ENCODE measurements around the gene IQSEC3. TPM values are rescaled to one million over a fixed set of nuclear protein-coding genes. Genes with fewer than 3 reads are reported as not detected.

The IQSEC3 gene
- total and polyA plus RNA-seq, 4 donors = 0.29 to 7.5 (median 1.5) TPM

DNA sequence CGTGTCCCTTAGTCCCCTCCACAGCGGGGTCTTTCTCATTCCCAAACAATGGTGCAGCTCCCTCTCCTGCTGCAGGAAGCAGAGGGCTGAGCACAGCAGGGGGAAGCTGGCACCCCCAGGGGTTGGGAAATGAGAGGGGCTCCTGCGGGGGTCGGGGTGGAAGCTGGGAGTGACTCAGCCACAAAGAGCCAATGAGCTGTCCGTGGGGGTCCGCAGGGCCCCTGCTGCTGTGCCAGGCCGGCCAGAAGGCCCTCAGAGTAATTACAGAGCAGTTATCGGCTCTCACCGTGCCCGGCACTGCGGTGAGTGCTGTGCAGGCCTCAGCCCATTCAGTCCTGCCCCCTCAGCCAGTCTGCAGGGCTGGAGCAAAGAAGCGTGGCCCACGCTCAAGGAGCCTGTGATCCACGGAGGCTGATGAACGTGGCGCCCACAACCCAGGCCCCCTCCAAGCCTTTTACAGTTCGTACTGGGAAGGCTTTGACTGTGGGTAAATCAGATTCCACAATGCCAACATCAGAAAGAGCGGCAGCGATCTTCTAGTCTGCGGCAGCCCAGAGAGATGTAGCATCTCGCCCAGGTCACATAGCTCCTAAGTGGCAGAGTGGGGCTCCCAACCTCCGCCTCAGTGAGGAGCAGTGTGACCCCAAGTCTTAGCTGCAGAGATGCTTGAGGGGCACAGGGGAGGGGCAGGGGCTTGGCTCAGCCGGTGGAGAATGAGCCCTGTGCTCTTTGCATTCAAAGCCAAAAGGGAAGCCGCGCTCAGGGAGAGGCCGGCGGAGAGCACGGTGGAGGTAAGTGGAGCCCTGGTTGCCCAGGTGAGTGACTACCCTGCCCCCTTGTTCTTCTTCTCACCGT lies 104.0 kb downstream of the IQSEC3 start:
- Histone ChIP-seq H3K9ac (ENCODE audit: insufficient read depth in 1 of 2, low read length in 2 of 2) (no peak overlapping the region), H3K27me3 (ENCODE audit: control insufficient read depth in 3 of 3, insufficient read depth in 3 of 3, low read length in 2 of 3) (no peaks in the 10 kb centered on the region), H3K36me3 (ENCODE audit: control insufficient read depth in 4 of 4, insufficient read depth in 4 of 4, low read length in 4 of 4) (no peaks in the 10 kb centered on the region), H3K9me3 (ENCODE audit: control insufficient read depth in 4 of 4, insufficient read depth in 3 of 4, low read length in 3 of 4) (no peaks in the 10 kb centered on the region), H3K4me3 (no peak overlapping the region), H3K27ac (ENCODE audit: low read depth in 1 of 2, low read length in 1 of 2) (no peak overlapping the region), H3K4me1 (ENCODE audit: control insufficient read depth in 5 of 5, insufficient read depth in 5 of 5, low read length in 5 of 5) (peaks cover 0 to 18% (median 0%) of the 10 kb centered on the region in 5 donors)
- TF ChIP-seq, protein P1, sequence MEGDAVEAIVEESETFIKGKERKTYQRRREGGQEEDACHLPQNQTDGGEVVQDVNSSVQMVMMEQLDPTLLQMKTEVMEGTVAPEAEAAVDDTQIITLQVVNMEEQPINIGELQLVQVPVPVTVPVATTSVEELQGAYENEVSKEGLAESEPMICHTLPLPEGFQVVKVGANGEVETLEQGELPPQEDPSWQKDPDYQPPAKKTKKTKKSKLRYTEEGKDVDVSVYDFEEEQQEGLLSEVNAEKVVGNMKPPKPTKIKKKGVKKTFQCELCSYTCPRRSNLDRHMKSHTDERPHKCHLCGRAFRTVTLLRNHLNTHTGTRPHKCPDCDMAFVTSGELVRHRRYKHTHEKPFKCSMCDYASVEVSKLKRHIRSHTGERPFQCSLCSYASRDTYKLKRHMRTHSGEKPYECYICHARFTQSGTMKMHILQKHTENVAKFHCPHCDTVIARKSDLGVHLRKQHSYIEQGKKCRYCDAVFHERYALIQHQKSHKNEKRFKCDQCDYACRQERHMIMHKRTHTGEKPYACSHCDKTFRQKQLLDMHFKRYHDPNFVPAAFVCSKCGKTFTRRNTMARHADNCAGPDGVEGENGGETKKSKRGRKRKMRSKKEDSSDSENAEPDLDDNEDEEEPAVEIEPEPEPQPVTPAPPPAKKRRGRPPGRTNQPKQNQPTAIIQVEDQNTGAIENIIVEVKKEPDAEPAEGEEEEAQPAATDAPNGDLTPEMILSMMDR (IDR thresholded peaks at IDR 0.05; ENCODE audit: control extremely low read depth, extremely low read depth) = no peak
- WGBS, 2 donors = 76 to 86% methylated on average over 29 of the region's 29 CpGs
- DNase-seq (no peak), ATAC-seq (ENCODE audit: insufficient read depth, low FRiP score) (no peak)

DNA sequence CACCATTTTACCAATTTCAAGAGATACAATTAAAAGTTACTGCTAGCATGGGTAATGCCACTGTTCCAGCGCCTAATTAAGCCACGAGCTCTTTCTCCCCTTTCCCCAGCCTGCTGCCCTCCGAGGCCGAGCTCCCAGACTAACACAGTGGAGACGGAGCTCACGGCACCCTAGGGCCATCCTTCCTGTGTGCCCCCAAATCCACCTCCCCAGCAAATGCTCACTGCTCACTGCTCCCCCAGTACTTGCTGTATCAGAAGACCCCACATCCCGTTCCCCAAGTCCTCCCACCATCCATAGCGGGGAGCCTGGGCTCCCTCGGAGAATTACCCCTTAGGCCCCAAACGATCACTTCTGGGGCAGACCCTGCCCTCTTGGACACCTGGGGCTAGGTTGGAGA lies 104.7 kb downstream of the IQSEC3 start:
- Histone ChIP-seq H3K27me3 (ENCODE audit: control insufficient read depth in 3 of 3, insufficient read depth in 3 of 3, low read length in 2 of 3) (no peaks in the 10 kb centered on the region), H3K36me3 (ENCODE audit: control insufficient read depth in 4 of 4, insufficient read depth in 4 of 4, low read length in 4 of 4) (no peaks in the 10 kb centered on the region), H3K27ac (ENCODE audit: low read depth in 1 of 2, low read length in 1 of 2) (no peak overlapping the region), H3K9me3 (ENCODE audit: control insufficient read depth in 4 of 4, insufficient read depth in 3 of 4, low read length in 3 of 4) (no peaks in the 10 kb centered on the region), H3K4me1 (ENCODE audit: control insufficient read depth in 5 of 5, insufficient read depth in 5 of 5, low read length in 5 of 5) (peaks cover 0 to 22% (median 5%) of the 10 kb centered on the region in 5 donors), H3K4me3 (no peak overlapping the region), H3K9ac (ENCODE audit: insufficient read depth in 1 of 2, low read length in 2 of 2) (no peak overlapping the region)
- TF ChIP-seq, protein P1 (IDR thresholded peaks at IDR 0.05; ENCODE audit: control extremely low read depth, extremely low read depth) = no peak
- WGBS, 2 donors = 87 to 88% methylated on average over 10 of the region's 10 CpGs
- no peak for DNase-seq
- no peak for ATAC-seq (ENCODE audit: insufficient read depth, low FRiP score)

DNA sequence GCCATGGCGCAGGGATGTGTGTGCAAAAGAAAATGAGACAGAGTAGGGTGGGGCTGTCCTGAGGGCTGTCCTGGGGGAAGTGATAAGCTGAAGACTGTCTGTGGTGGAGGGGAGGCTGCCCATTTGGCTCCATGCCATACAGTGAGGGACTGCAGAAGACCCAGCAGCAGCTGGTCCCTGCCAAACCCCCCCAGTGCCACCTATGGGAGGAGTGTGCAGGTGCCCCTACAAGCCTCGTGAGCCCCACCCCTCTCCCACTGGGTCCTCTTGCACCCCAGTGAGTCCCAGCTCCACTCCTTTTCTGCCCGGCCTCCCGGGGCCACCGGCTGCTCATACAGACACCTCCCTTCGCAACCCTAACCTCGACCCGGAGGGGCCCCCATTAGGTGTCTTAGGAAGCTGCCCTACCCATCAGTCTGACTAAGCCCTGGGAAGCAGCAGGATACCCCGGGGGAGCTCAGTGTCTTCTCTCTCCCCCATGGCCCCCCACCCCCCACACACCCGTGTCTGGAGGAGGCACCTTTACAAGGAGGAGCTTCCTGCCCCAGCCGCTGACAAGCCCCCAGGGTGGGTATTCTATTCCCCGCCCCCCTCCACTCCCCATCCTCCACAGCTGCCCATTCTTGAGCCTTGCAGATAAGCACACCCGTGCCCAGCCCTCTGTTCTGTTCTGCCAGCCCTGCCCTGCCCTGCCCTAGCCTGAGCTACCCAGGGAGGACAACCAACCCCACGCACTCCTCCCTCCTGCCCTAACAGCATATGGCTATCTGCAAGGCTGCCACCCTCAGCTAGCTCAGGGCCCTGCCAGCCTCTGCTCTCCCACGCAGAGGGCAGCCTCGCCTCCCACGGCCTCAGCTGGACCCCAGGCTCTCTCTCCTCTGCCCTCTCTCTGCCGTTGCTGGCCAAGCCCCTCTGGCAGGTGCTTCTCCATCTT lies 105.4 kb downstream of the IQSEC3 start:
- WGBS, 2 donors = 48% methylated on average over 18 of the region's 18 CpGs
- no peaks in the 10 kb centered on the region for H3K27me3 ChIP-seq (ENCODE audit: control insufficient read depth in 3 of 3, insufficient read depth in 3 of 3, low read length in 2 of 3)
- H3K9ac ChIP-seq (ENCODE audit: insufficient read depth in 1 of 2, low read length in 2 of 2) = no peak overlapping the region
- DNase-seq = no peak
- H3K4me3 ChIP-seq = no peak overlapping the region
- TF ChIP-seq, protein P1 (IDR thresholded peaks at IDR 0.05; ENCODE audit: control extremely low read depth, extremely low read depth) = no peak
- H3K27ac ChIP-seq (ENCODE audit: low read depth in 1 of 2, low read length in 1 of 2) = no peak overlapping the region
- no peaks in the 10 kb centered on the region for H3K9me3 ChIP-seq (ENCODE audit: control insufficient read depth in 4 of 4, insufficient read depth in 3 of 4, low read length in 3 of 4)
- ATAC-seq (ENCODE audit: insufficient read depth, low FRiP score) = no peak
- H3K36me3 ChIP-seq (ENCODE audit: control insufficient read depth in 4 of 4, insufficient read depth in 4 of 4, low read length in 4 of 4) = no peaks in the 10 kb centered on the region
- peaks cover 0 to 27% (median 9%) of the 10 kb centered on the region in 5 donors for H3K4me1 ChIP-seq (ENCODE audit: control insufficient read depth in 5 of 5, insufficient read depth in 5 of 5, low read length in 5 of 5)
